HepG2 (cell line): ENCODE results near the gene CES5A. TPM values are rescaled to one million over a fixed set of nuclear protein-coding genes. Genes with fewer than 3 reads are reported as not detected.

ENCODE experiments used
- ATAC-seq: fragments of 200-7000 bp; cut with Tn5 transposase; 3 replicates; pipeline ENCODE4 v1.9.1; 2020; ENCODE audit warnings: mild to moderate bottlenecking, moderate library complexity
- BruUV-seq: library from RNA; stranded (reverse); fragments of 400-500 nt; replicated peaks from 2 replicates; lab custom pipeline; 2021; lab: Mats Ljungman, UMichigan
- CTCF ChIA-PET: fragments of 300-600 bp; formaldehyde crosslinking; extraction: SDS; loops from one replicate; lab custom pipeline; 2021; ENCODE audit warnings: low total read pairs, inconsistent platforms, low intra/inter-chr PET ratio; lab: Yijun Ruan, JAX
- POLR2A ChIA-PET: fragments of 350-600 bp; sonication (Branson Sonifier 250); formaldehyde crosslinking; loops from one replicate; lab custom pipeline; 2020; ENCODE audit warnings: antibody characterized with exemption, inconsistent platforms; lab: Yijun Ruan, JAX
- DNase-seq: peaks from one replicate; pipeline ENCODE4 v3.0.0-alpha.2; 2015; ENCODE audit warnings: low spot score
- FAIRE-seq: peaks from 3 replicates; lab custom pipeline; 2011; peaks lifted over from hg19 to GRCh38; lab: Jason Lieb, UNC
- H2AFZ ChIP-seq: one replicate; pipeline ENCODE4 v1.6.1; 2011; ENCODE audit warnings: low read length, inconsistent platforms
- H3K27ac ChIP-seq: fragments of 300-600 bp; 3 replicates; pipeline ENCODE4 v1.8.0; 2011; ENCODE audit warnings: mixed run types, mild to moderate bottlenecking, mixed read lengths, low read length, inconsistent platforms; ENCODE audit not compliant: insufficient read depth; ENCODE audit errors: extremely low read length
- H3K27me3 ChIP-seq, 2 experiments: fragments of 200-600 bp in 1 of 2; 2 replicates in 1 of 2; 3 replicates in 1 of 2; pipeline versions ENCODE4 v1.6.0 to v1.8.0; 2011; ENCODE audit warnings: low read length in 2 of 2, mild to moderate bottlenecking in 2 of 2, moderate library complexity in 2 of 2, inconsistent platforms in 1 of 2; ENCODE audit not compliant: insufficient read depth in 2 of 2, control insufficient read depth in 1 of 2
- H3K36me3 ChIP-seq, 2 experiments: fragments of 200-600 bp in 1 of 2; replicated peaks in 1 of 2; 2 replicates in 1 of 2; 3 replicates in 1 of 2; pipeline versions ENCODE4 v1.5.1 to v1.8.0; 2011; ENCODE audit warnings: low read length in 2 of 2, inconsistent platforms in 1 of 2; ENCODE audit not compliant: insufficient read depth in 2 of 2, control insufficient read depth in 1 of 2
- H3K4me1 ChIP-seq: 2 replicates; pipeline ENCODE4 v1.5.1; 2012; ENCODE audit warnings: low read length, inconsistent platforms; ENCODE audit not compliant: insufficient read depth
- H3K4me2 ChIP-seq: 2 replicates; pipeline ENCODE4 v1.6.0; 2011; ENCODE audit warnings: low read depth, low read length, inconsistent platforms
- H3K4me3 ChIP-seq, 3 experiments: fragments of 200-600 bp in 1 of 3; sonication (generic), shearing (Covaris generic) in 1 of 3; replicated peaks in 1 of 3; 2 replicates each; pipeline ENCODE4 v1.5.1; 2011 to 2016; ENCODE audit warnings: low read length in 3 of 3, inconsistent platforms in 2 of 3, low read depth in 2 of 3, mild to moderate bottlenecking in 2 of 3, control low read depth in 1 of 3, mixed read lengths in 1 of 3; ENCODE audit not compliant: insufficient read depth in 1 of 3
- H3K79me2 ChIP-seq: one replicate; pipeline ENCODE4 v1.6.1; 2011; ENCODE audit warnings: low read length, inconsistent platforms; ENCODE audit not compliant: insufficient read depth
- H3K9ac ChIP-seq: 2 replicates; pipeline ENCODE4 v1.6.0; 2011; ENCODE audit warnings: mild to moderate bottlenecking, low read depth, low read length, inconsistent platforms; ENCODE audit not compliant: insufficient read depth
- H3K9me3 ChIP-seq: 2 replicates; pipeline ENCODE4 v1.5.1; 2012; ENCODE audit warnings: mild to moderate bottlenecking, low read length
- H4K20me1 ChIP-seq: 2 replicates; pipeline ENCODE4 v1.6.0; 2011; ENCODE audit warnings: inconsistent platforms, mild to moderate bottlenecking, low read length, moderate library complexity; ENCODE audit not compliant: insufficient read depth
- CEBPG ChIP-seq: IDR thresholded peaks from 2 replicates; pipeline ENCODE4 v1.6.1; 2016
- CENPT ChIP-seq: sonication (generic); formaldehyde crosslinking; IDR thresholded peaks from 2 replicates; pipeline ENCODE4 v1.8.0; 2022; ENCODE audit warnings: low read depth, mild to moderate bottlenecking, moderate library complexity, missing genetic modification reagents
- CENPX ChIP-seq: sonication (generic); formaldehyde crosslinking; IDR thresholded peaks from 2 replicates; pipeline ENCODE4 v1.9.0; 2021; ENCODE audit warnings: mild to moderate bottlenecking, missing genetic modification reagents, moderate library complexity
- GABPB1 ChIP-seq: IDR thresholded peaks from 2 replicates; pipeline ENCODE4 v1.6.1; 2016; ENCODE audit warnings: mild to moderate bottlenecking, missing genetic modification reagents, moderate library complexity, missing compliant biosample characterization
- HNF4G ChIP-seq, 2 experiments: sonication (generic) in 1 of 2; formaldehyde crosslinking in 1 of 2; IDR thresholded peaks; 2 replicates each; pipeline versions ENCODE4 v1.4.0 to v1.6.1; 2011 to 2020; ENCODE audit warnings: borderline replicate concordance in 2 of 2, low read depth in 2 of 2, mild to moderate bottlenecking in 2 of 2, low read length in 1 of 2, missing genetic modification reagents in 1 of 2, moderate library complexity in 1 of 2
- KDM6A ChIP-seq: IDR thresholded peaks from 2 replicates; pipeline ENCODE4 v1.6.1; 2016; ENCODE audit warnings: low read depth
- NR1H2 ChIP-seq: sonication (generic); formaldehyde crosslinking; IDR thresholded peaks from 2 replicates; pipeline ENCODE4 v1.8.1; 2022; ENCODE audit warnings: low read depth, missing genetic modification reagents, borderline replicate concordance
- NR2F6 ChIP-seq, 2 experiments: IDR thresholded peaks; 2 replicates each; pipeline ENCODE4 v1.6.1; 2016; ENCODE audit warnings: antibody characterized with exemption in 1 of 2, mild to moderate bottlenecking in 1 of 2
- NR3C1 ChIP-seq: sonication (generic); formaldehyde crosslinking; IDR thresholded peaks from 2 replicates; pipeline ENCODE4 v1.4.0; 2020; ENCODE audit warnings: missing genetic modification reagents
- RCOR2 ChIP-seq: IDR thresholded peaks from 2 replicates; pipeline ENCODE4 v1.6.1; 2016; ENCODE audit warnings: missing biosample characterization, missing genetic modification reagents
- SIX4 ChIP-seq: sonication (generic); formaldehyde crosslinking; IDR thresholded peaks from 2 replicates; pipeline ENCODE4 v1.4.0; 2020; ENCODE audit warnings: missing genetic modification reagents
- SMAD9 ChIP-seq: sonication (generic); formaldehyde crosslinking; IDR thresholded peaks from 2 replicates; pipeline ENCODE4 v1.5.1; 2020; ENCODE audit warnings: mild to moderate bottlenecking, missing genetic modification reagents
- ZNF343 ChIP-seq: sonication (generic); formaldehyde crosslinking; IDR thresholded peaks from 2 replicates; pipeline ENCODE4 v1.4.0; 2020; ENCODE audit warnings: mild to moderate bottlenecking, missing genetic modification reagents
- ZNF598 ChIP-seq: sonication (generic); formaldehyde crosslinking; IDR thresholded peaks from 2 replicates; pipeline ENCODE4 v1.5.1; 2020; ENCODE audit warnings: mild to moderate bottlenecking, missing genetic modification reagents, borderline replicate concordance
- ZSCAN29 ChIP-seq: sonication (generic); formaldehyde crosslinking; conservative IDR thresholded peaks from 2 replicates; pipeline ENCODE4 v1.4.0; 2020; ENCODE audit warnings: mild to moderate bottlenecking, missing genetic modification reagents
- WGBS: methylation state at CpG from one replicate; pipeline ENCODE4 v1.1.6; 2017; ENCODE audit warnings: low lambda C conversion rate; 5-methylcytosine and 5-hydroxymethylcytosine counted together
- in situ Hi-C: cut with HindIII; loops from 2 replicates; pipeline ENCODE4 v1.10.0; 2017; ENCODE audit warnings: low pct_unique_long_range_greater_than_20kb; ENCODE audit not compliant: extremely low pct_ligation_motif_present
- intact Hi-C: fragments of 100-400 bp; cut with micrococcal nuclease; formaldehyde crosslinking; loops from one replicate; pipeline ENCODE4 v1.10.0; 2022; ENCODE audit not compliant: unreplicated experiment
- polyA plus RNA-seq, 8 experiments: library from polyadenylated mRNA; depleted of rRNA in 3 of 8; stranded (reverse) in 7 of 8; unstranded in 1 of 8; fragments of >200 nt; fragmentation: Illumina TruSeq in 4 of 8; extraction: Trizol in 4 of 8; gene quantifications; 2 replicates each; pipeline versions ENCODE4 v1.2.1 to v1.2.3, GENCODE V29; 2011 to 2016; ENCODE audit warnings: low read depth in 4 of 8, missing spikeins in 1 of 8, mixed read lengths in 1 of 8; ENCODE audit not compliant: insufficient read depth in 1 of 8
- total RNA-seq, 5 experiments: library from RNA; depleted of rRNA; stranded (reverse); fragments of >200 nt; fragmentation: Illumina TruSeq; extraction: Trizol; gene quantifications; 2 replicates each; pipeline ENCODE4 v1.2.3, GENCODE V29; 2016; ENCODE audit warnings: low read depth in 1 of 5
- TF ChIP-seq, protein P1 (sequence below): IDR thresholded peaks from 2 replicates; pipeline ENCODE4 v1.6.1; 2016; ENCODE audit warnings: control low read depth
- TF ChIP-seq, protein P2 (sequence below), 2 experiments: fragments of 450-650 bp in 1 of 2; sonication (generic) in 1 of 2; formaldehyde crosslinking; IDR thresholded peaks; 2 replicates each; pipeline versions ENCODE4 v1.5.0 to v1.8.0; 2020 to 2022; ENCODE audit warnings: mild to moderate bottlenecking in 1 of 2, missing genetic modification reagents in 1 of 2
- TF ChIP-seq, protein P3 (sequence below): sonication (generic); formaldehyde crosslinking; IDR thresholded peaks from 2 replicates; pipeline ENCODE4 v1.8.0; 2022; ENCODE audit warnings: mild to moderate bottlenecking, missing genetic modification reagents

CES5A gene
- total and polyA plus RNA-seq, 2 of the 13 experiments (the other 11 are each of a cell fraction or from before 2014, with no cell fraction given): not detected

DNA sequence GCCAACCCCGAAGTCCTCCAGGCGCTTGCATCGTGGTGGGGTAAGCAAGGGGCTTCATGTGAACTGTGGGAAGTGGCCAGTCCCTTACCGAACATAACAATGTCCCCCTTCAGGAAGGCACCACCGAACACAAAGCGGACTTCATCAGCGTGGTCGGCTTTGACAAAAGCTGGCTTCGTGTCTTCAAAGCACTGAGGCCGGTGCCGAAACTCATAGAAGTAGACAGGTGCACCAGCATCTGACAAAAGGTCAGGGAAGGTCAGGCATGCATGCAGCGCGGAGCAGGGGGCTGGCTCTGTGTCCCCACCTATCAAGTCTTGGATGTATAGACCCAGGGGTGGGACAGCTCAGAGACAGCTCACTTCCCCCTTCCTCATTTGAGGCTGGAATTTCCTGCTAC lies 25.6 kb downstream of the CES5A start (continued):
- no peak for TF ChIP-seq NR2F6 (IDR thresholded peaks at IDR 0.05)
- TF ChIP-seq NR2F6 (CRISPR knock-in tag; IDR thresholded peaks at IDR 0.05): 0 out of 2 replicates have a peak, but pooled peaks have one; percentile 10
- no peak for TF ChIP-seq RCOR2 (CRISPR knock-in tag)

DNA sequence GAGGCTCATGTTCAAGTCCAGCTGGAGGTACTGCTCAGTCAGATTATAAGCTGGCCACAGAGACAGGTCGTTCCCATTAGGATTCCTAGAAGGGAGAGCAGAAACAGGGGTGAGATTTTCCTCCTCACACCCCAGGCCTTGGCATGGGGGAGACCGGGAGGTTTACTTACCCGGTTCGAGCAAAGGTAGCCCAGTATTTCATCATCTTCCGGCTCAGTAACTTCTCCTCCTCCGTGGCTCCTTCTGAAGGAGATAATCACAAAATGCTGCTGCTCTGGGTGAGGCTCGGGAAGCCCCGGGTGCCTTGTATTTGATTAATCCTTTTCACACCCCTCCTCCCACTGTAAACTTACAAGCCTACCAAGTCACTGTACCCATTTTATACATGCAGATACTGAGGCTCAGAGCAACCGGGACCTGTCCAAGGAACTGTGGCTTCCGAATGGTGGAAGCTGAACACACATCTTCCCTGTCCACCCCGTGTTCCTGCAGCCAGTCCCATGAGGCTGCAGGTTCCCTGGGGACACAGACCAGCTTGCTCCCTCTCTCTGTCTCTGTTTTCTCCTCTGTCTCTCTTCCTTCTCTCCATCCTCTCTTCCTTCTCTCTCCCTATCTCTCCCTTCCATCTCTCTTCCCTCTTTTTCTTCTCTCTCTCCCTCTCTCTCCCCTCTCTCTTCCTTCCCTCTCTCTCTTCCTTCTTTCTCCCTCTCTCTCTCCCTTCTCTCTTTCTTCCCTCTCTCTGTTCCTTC lies 28.4 kb downstream of the CES5A start:
- Histone ChIP-seq H3K9ac (no peak overlapping the region; the same call in 1 of the 2 replicates), H3K4me1 (peaks cover 6% of the 10 kb centered on the region; the same call in 1 of the 2 replicates), H3K79me2 (no peaks in the 10 kb centered on the region), H2AFZ (no peak overlapping the region), H3K9me3 (no peaks in the 10 kb centered on the region), H3K27ac (no peak overlapping the region), H3K4me2 (peak overlapping the region; percentile 30; the same call in 1 of the 2 replicates), H4K20me1 (no peaks in the 10 kb centered on the region), H3K36me3 (no peaks in the 10 kb centered on the region), H3K27me3 (peaks cover 2 to 26% of the 10 kb centered on the region in 2 experiments; a peak in 4 of 5 replicates), H3K4me3 (no peak overlapping the region)
- no peak for DNase-seq
- no TSS peak for BruUV-seq
- CTCF ChIA-PET: no interaction called here
- in situ Hi-C loops: no loop called here
- intact Hi-C loops: no loop called here
- POLR2A ChIA-PET: no interaction called here
- WGBS: 10% methylated on average over 11 of the region's 11 CpGs
- FAIRE-seq: no peak
- ATAC-seq: no peak; the same call in 2 of the 3 replicates
- TF ChIP-seq CENPT (CRISPR knock-in tag) (no peak), KDM6A (CRISPR knock-in tag) (no peak), SIX4 (CRISPR knock-in tag) (no peak), ZNF598 (no peak), SMAD9 (no peak), NR1H2 (CRISPR knock-in tag) (no peak), ZNF343 (CRISPR knock-in tag) (no peak), NR3C1 (CRISPR knock-in tag) (no peak), HNF4G (IDR thresholded peaks at IDR 0.05; ENCODE audit: borderline replicate concordance, low read depth, low read length) (no peak), HNF4G (CRISPR knock-in tag; IDR thresholded peaks at IDR 0.05; ENCODE audit: borderline replicate concordance, low read depth) (no peak), GABPB1 (peak; percentile 44; the same call in 1 of the 2 replicates), ZSCAN29 (no peak), CEBPG (CRISPR knock-in tag) (peak; percentile 35; the same call in 1 of the 2 replicates), CENPX (CRISPR knock-in tag) (no peak)
- TF ChIP-seq, protein P1, sequence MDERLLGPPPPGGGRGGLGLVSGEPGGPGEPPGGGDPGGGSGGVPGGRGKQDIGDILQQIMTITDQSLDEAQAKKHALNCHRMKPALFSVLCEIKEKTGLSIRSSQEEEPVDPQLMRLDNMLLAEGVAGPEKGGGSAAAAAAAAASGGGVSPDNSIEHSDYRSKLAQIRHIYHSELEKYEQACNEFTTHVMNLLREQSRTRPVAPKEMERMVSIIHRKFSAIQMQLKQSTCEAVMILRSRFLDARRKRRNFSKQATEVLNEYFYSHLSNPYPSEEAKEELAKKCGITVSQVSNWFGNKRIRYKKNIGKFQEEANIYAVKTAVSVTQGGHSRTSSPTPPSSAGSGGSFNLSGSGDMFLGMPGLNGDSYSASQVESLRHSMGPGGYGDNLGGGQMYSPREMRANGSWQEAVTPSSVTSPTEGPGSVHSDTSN (CRISPR knock-in tag): no peak
- TF ChIP-seq, protein P2, sequence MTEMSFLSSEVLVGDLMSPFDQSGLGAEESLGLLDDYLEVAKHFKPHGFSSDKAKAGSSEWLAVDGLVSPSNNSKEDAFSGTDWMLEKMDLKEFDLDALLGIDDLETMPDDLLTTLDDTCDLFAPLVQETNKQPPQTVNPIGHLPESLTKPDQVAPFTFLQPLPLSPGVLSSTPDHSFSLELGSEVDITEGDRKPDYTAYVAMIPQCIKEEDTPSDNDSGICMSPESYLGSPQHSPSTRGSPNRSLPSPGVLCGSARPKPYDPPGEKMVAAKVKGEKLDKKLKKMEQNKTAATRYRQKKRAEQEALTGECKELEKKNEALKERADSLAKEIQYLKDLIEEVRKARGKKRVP (CRISPR knock-in tag; IDR thresholded peaks at IDR 0.05): peak in 1 of 2 experiments; percentile 68; a peak in 1 of 4 replicates
- TF ChIP-seq, protein P3, sequence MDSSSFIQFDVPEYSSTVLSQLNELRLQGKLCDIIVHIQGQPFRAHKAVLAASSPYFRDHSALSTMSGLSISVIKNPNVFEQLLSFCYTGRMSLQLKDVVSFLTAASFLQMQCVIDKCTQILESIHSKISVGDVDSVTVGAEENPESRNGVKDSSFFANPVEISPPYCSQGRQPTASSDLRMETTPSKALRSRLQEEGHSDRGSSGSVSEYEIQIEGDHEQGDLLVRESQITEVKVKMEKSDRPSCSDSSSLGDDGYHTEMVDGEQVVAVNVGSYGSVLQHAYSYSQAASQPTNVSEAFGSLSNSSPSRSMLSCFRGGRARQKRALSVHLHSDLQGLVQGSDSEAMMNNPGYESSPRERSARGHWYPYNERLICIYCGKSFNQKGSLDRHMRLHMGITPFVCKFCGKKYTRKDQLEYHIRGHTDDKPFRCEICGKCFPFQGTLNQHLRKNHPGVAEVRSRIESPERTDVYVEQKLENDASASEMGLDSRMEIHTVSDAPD (CRISPR knock-in tag): no peak
